ENCODE measurements around the gene SMIM41.

The SMIM41 gene

DNA sequence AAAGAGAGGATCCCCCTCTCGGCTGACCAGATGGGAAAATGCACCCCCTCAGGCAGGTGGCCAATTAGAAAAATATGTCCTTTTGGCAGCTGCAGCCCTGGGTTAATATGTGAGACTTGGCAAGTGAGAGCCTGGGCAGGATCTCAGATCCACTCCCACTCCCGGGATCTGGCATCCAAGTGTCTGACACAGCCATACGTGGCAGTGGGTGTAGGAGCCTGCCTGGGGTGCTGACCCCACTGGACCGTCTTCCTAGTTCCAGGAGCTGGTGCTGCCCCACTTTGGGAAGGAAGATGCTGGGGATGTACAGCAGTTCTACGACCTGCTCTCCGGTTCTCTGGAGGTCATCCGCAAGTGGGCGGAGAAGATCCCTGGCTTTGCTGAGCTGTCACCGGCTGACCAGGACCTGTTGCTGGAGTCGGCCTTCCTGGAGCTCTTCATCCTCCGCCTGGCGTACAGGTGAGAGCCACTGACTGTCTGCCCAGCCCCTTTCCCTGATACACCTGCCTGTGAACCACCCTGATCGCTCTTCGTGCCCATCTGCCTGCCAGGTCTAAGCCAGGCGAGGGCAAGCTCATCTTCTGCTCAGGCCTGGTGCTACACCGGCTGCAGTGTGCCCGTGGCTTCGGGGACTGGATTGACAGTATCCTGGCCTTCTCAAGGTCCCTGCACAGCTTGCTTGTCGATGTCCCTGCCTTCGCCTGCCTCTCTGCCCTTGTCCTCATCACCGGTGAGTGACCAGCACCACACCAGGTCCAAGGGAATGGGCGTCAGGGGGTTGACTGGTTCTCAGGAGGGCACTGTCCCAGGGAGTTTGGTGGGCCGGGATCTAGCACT, 22.5 kb upstream of the SMIM41 start:
- no peak for DNase-seq
- Mint-ChIP-seq H3K36me3 (ENCODE audit: low read depth) (peaks cover 44% of the 10 kb centered on the region), H3K27me3 (no peaks in the 10 kb centered on the region), H3K4me1 (peaks cover 18% of the 10 kb centered on the region), H3K4me3 (no peak overlapping the region), H3K9me3 (no peaks in the 10 kb centered on the region), H3K27ac (no peak overlapping the region)
- ATAC-seq = no peak

DNA sequence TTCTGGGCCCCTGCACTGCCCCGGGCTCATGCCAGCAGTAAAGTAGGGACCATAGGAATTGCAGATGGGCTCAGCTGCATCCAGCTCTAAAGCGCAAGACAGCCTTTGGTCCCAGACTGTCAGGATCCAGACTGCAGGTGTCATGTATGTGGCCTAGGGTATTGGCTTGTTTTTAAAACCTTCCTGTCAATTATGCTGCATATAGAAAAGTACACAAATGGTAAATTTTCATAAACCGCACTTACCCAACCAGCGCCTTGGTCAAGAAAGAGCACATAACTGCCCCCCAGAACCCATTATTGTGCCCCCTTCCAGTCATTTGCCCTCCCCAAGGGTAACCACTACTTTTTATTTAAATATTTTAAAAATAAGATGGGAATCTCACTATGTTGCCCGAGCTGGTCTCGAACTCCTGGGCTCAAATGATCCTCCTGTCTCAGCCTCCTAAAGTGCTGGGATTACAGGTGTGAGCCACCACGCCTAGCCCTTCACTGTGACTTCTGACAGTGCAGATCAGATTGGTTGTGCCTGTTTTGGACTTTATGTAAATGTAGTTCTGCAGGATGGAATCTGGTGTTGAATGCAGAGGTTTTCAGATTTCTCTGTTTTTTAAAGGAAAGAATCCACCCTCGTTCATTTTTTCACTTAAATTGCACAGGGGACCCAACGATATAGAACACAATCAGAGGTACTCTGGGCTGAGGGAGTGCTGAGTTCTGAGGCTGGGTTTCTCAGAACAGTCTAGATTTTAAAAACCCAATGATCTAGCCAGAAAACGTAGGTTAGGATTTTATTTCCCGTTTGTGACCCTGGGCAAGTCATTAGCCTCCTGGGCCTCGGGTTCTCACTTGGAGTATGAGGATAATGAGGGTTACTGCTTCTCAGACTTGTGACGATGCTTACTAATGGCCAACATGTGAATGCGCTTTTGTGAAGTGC, 21.6 kb upstream of the SMIM41 start:
- H3K4me1 Mint-ChIP-seq = peaks cover 12% of the 10 kb centered on the region

DNA sequence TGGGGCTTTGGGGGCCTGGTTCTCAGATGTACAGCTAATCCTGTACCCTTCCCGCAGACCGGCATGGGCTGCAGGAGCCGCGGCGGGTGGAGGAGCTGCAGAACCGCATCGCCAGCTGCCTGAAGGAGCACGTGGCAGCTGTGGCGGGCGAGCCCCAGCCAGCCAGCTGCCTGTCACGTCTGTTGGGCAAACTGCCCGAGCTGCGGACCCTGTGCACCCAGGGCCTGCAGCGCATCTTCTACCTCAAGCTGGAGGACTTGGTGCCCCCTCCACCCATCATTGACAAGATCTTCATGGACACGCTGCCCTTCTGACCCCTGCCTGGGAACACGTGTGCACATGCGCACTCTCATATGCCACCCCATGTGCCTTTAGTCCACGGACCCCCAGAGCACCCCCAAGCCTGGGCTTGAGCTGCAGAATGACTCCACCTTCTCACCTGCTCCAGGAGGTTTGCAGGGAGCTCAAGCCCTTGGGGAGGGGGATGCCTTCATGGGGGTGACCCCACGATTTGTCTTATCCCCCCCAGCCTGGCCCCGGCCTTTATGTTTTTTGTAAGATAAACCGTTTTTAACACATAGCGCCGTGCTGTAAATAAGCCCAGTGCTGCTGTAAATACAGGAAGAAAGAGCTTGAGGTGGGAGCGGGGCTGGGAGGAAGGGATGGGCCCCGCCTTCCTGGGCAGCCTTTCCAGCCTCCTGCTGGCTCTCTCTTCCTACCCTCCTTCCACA, 20.7 kb upstream of the SMIM41 start:
- Mint-ChIP-seq H3K4me3 (no peak overlapping the region), H3K36me3 (ENCODE audit: low read depth) (peaks cover 33% of the 10 kb centered on the region), H3K9me3 (no peaks in the 10 kb centered on the region), H3K27me3 (no peaks in the 10 kb centered on the region), H3K27ac (no peak overlapping the region), H3K4me1 (peaks cover 6% of the 10 kb centered on the region)
- DNase-seq (no peak), ATAC-seq (no peak)

More for the DNA sequence above, 21.6 kb upstream of the SMIM41 start:
- Mint-ChIP-seq H3K27me3 (no peaks in the 10 kb centered on the region), H3K4me3 (no peak overlapping the region), H3K9me3 (no peaks in the 10 kb centered on the region), H3K27ac (no peak overlapping the region), H3K36me3 (ENCODE audit: low read depth) (peaks cover 36% of the 10 kb centered on the region)
- ATAC-seq (no peak), DNase-seq (no peak)

DNA sequence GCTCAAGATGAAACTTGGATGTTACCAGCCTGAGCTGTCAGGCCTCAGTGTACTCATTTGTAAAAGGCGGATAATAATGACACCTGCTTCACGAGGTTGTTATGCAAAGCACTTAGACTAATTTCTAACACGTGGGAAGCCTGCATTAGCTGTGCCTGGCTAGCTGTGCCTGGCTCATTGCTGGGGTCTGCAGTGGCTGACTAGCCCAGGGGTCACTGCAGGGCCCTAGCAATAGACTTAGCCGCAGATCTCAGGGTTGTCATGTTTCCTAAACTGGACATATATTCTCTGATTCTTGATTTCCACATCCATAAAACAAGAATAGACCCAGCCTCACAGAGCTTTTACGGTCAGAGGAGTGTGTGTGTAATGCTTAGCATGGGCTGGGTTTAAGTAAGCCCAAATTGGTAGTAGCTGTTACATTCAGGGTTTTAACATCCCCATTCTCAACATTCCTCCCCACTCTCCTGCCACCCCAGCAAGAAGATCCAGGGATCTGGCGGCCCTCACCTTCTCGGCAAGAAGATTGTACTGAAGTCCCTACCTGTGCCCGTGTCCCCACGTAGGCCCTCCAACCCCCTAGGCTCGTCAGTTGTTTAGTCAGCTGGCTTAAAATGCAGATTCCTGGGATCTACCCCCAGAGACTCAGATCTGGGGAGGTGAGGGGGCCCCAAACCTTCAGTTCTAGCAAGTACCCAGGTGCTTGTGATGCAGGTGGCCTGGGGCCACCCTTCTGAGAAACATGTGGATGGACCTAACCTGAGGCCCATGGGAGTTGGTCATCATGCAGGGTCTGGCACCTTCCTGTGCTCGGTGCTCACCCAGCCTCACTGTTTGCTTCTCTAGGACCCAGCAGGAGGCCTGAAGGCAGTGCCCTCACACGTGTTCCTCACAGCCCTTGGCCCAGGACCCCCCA, 19.7 kb upstream of the SMIM41 start:
- no peak for ATAC-seq
- H3K27ac Mint-ChIP-seq = no peak overlapping the region
- no peaks in the 10 kb centered on the region for H3K9me3 Mint-ChIP-seq
- H3K27me3 Mint-ChIP-seq = no peaks in the 10 kb centered on the region
- H3K36me3 Mint-ChIP-seq (ENCODE audit: low read depth) = peaks cover 31% of the 10 kb centered on the region
- H3K4me1 Mint-ChIP-seq = peaks cover under 1% of the 10 kb centered on the region
- no peak for DNase-seq
- no peak overlapping the region for H3K4me3 Mint-ChIP-seq

DNA sequence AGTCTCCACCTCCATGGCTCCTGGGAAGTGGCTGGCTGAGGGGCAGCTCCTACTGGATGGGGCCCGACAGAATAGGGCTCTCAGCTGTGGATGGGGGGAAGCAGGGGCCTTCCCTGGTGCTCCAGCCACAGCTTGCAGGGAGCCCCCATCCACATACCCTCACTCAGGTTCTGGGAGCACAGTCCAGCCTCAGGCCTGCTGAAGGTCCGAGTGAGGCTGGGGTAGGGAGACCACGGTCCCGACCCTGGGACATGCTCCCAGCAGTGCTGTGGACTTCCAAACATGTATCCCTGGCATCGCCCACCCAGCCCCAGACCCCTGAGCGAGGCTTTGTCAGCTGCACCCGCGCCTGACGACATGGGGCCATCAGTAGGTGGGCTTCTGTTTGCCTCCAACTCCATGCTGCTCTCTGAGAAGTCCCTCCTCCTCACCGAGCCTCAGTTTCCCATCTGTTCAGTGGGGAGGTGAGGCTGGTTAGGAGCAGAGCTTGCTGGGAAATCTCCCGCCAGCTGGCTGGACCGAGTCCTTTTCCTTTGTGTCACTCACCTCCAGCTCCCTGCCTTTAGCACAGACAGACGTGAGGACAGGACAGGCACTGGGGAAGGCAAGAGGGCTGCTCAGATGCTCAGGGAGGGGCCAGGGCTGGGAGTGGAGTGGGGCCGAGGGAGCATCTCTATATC, 18.9 kb upstream of the SMIM41 start:
- no peak overlapping the region for H3K27ac Mint-ChIP-seq
- DNase-seq = no peak
- no peak overlapping the region for H3K4me3 Mint-ChIP-seq
- no peaks in the 10 kb centered on the region for H3K4me1 Mint-ChIP-seq
- no peaks in the 10 kb centered on the region for H3K9me3 Mint-ChIP-seq
- peaks cover 25% of the 10 kb centered on the region for H3K36me3 Mint-ChIP-seq (ENCODE audit: low read depth)
- H3K27me3 Mint-ChIP-seq = no peaks in the 10 kb centered on the region
- peak; percentile 18 for ATAC-seq

DNA sequence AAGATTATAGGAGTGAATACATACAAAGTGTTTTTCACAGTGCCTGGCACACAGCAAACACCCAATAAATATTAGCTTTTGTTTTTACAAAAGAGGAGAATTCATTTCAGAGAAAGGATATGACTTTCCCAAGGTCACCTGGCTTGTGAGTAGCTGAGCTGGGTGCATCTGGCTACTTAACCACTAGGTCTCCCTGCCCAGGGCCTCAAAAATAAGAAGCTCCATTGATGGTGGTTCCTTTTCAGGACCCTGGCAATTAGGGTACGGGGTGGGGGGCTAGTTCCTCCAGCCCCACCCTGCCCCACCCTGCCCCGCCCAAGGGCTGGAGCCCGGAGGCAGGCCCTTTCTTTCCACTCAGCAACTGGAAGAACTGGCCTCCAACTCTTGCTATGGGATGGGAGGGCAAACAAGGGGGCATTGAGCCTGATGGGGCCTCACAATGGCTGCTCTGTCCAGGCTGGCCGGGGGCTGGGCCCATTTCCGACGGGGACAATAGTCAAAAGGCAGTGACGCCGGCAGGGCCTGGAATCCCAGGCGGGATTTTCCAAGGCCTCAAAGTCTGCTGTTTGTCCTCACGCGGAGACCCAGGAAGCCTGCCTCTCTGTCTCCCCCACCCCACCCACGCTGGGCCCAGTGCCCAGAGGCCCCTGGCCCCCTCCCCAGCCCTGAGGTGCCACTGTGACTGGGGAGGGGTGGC, 17.9 kb upstream of the SMIM41 start:
- peaks cover 21% of the 10 kb centered on the region for H3K36me3 Mint-ChIP-seq (ENCODE audit: low read depth)
- H3K9me3 Mint-ChIP-seq = no peaks in the 10 kb centered on the region
- no peak overlapping the region for H3K4me3 Mint-ChIP-seq
- DNase-seq (no peak), ATAC-seq (no peak)
- no peaks in the 10 kb centered on the region for H3K27me3 Mint-ChIP-seq
- H3K27ac Mint-ChIP-seq = no peak overlapping the region
- peaks cover 3% of the 10 kb centered on the region for H3K4me1 Mint-ChIP-seq

DNA sequence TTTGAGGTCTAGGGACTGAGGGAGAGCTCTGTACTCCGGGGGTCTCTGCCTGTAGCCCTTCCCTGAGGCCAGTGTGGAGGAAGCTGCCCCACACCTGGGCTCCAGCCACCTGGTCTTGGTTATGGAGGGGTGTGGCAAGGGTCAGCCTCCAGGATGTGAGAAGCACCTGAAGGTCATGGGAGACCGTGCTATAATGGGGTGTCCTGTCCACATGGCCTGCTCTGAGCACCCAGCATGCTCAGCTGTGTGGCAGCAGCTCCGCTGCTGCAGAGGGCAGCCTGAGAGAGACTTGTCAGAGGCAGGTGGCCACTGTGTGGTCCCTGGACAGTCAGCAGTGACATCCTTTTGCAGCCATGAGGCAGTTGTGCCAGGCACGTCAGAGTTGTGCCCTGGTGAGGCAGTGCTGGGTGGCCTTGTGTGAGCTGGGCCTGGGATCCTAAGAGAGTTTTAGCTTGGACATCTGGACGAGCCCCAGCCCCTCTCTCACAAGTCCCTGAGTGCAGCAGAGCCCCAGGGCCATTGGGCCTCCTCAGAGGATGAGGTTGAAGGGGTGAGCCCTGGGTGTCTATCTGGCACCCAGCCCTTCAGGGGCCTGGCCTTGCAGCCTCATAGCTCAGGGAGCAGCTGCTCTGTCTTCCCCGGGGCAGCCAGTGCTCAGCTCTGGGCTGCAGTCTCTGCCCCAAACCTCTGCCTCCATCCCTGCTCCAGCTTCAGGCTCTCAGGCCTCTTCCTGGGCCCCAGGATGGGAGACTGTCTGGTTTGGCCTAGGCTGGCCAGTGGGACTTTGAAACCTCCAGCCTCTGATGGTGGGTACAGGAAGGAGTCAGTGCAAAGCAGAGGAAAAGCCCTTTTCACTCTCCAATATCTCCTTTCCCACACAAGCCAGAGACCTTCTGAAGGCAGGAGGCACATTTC, 17.1 kb upstream of the SMIM41 start:
- peaks cover 6% of the 10 kb centered on the region for H3K4me1 Mint-ChIP-seq

DNA sequence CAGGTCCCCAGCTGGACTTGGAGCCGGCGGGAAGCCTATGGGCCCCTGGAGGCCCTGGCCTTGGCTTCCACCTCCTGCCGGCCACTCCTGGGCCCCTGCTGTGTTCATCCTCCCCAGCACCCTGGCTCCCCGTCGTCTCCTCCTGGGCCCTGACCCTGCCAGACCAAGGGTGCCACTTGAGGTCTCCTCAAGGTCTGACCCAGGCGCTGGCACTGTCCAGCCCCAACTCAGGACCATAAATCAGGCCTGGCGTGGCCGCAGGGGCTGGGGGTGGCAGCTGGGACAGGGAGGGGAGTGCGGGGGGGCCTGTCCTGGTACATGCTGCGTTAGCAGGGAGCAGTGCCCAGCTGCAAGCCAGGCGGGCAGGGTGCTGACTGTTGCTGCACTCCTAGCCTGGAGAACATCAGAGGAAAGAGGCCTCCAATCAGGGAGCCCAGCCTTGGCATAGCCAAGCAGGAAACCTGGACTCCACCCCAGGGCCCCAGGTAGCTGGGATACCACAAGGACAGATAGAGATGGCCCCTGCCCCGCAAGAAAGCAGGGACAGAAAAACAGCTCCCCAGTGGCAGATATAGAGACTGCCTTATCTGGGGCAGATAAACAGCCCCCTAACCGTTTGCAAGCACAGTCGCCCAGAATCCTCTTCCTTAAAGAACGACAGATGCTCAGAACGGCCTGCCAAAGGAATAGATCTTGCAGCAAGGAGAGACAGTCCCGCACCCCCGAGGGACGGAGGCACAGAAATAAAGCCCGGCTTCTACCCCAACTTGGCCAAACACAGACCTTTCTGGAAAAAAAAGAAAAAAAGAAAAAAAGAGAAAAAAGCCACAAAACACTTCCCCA, 16.2 kb upstream of the SMIM41 start:
- no peak overlapping the region for H3K4me3 Mint-ChIP-seq
- DNase-seq (no peak), ATAC-seq (no peak)
- H3K27me3 Mint-ChIP-seq = no peaks in the 10 kb centered on the region
- H3K9me3 Mint-ChIP-seq = no peaks in the 10 kb centered on the region
- peaks cover 6% of the 10 kb centered on the region for H3K4me1 Mint-ChIP-seq
- H3K27ac Mint-ChIP-seq = no peak overlapping the region
- H3K36me3 Mint-ChIP-seq (ENCODE audit: low read depth) = peaks cover 10% of the 10 kb centered on the region

More for the DNA sequence above, 17.1 kb upstream of the SMIM41 start:
- ATAC-seq (no peak), DNase-seq (no peak)
- Mint-ChIP-seq H3K4me3 (no peak overlapping the region), H3K27me3 (no peaks in the 10 kb centered on the region), H3K9me3 (no peaks in the 10 kb centered on the region), H3K27ac (no peak overlapping the region), H3K36me3 (ENCODE audit: low read depth) (peaks cover 16% of the 10 kb centered on the region)

DNA sequence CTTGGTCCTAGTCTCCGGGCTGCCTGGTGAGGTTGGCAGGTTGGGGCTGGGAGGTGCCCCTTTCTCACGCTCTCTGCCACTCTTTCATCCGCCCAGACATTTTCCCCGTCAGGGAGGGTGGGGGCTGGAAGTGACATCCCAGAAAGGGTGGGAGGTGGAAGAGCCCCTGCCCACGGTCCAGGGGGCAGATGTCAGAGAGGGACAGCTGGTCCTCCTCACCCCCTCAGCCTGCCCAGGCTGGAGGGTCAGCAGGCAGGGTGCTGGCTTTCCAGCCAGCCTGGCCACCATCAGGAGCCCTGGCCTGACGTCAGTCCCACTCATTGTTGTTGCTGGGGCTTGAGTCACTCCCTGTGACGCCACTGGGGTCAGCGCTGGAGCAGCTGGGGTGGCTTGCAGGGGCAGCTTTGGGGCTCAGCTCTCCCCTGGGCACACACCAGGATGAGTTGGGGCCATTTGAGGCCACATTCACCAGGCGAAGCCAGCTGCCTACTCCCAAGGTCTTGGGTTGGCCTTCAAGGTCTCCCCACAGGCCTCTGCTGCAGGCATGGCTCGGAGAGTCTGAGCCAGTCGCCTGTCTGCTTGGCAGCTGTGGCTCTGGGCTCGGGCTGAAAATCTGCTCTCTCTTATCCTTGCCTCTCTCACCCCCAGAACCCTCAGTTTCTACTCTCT, 15.4 kb upstream of the SMIM41 start:
- H3K4me3 Mint-ChIP-seq = no peak overlapping the region

DNA sequence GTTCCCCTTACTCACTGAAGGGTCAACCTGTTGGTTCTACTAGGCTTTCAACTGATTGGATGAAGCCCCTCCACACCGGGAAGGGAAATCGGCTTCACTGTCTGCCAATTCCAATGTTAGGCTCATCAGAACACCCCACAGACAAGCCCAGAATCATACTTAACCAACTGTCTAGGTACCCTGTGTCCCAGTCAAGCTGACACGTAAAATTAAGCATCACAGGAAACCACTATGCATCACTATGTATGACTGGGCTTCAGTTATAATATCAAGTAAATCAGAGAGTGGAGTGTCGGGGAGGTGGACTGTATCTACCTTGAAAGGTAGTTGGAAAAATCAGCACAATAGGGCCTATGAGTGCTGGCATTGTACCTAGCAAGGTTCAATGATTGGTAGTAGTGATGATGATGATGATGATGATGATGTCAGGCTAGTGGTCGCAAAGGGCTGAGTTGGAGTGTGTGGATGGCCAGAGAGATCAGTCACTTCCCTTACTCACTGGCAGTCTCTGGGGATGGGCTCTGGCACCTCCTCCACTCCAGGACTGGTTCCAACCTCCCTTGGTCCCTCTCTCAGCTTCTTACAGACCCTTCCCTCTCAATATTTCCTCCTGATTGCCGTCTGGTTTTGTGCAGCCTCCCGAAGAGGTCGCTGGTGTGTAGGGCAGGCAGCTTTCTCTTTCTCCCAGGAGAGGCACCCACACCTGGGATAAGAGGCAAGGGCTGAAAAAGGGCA, 13.0 kb upstream of the SMIM41 start:
- H3K4me1 Mint-ChIP-seq = peaks cover 29% of the 10 kb centered on the region
- H3K4me3 Mint-ChIP-seq = no peak overlapping the region
- no peak overlapping the region for H3K27ac Mint-ChIP-seq

More for the DNA sequence above, 15.4 kb upstream of the SMIM41 start:
- H3K36me3 Mint-ChIP-seq (ENCODE audit: low read depth) = peaks cover 6% of the 10 kb centered on the region
- H3K27me3 Mint-ChIP-seq = no peaks in the 10 kb centered on the region
- ATAC-seq (no peak), DNase-seq (no peak)
- H3K27ac Mint-ChIP-seq = no peak overlapping the region
- peaks cover 9% of the 10 kb centered on the region for H3K4me1 Mint-ChIP-seq
- no peaks in the 10 kb centered on the region for H3K9me3 Mint-ChIP-seq

DNA sequence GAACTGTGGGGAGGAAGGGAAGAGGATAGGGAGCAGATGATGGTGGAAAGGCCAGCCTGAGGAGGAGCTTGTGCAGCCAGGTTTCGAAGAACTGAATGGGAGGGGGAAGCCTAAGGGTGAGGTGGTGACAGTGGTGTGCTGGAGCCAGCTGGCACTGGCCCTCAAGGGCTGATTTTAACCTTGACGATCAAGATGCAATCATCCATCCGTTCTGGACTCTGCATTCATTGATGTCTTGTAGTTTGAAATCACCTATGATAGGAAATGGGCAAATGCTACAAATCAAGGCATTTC, 12.5 kb upstream of the SMIM41 start:
- DNase-seq = no peak
- Mint-ChIP-seq H3K9me3 (no peaks in the 10 kb centered on the region), H3K4me3 (no peak overlapping the region), H3K4me1 (peaks cover 32% of the 10 kb centered on the region), H3K27me3 (no peaks in the 10 kb centered on the region), H3K27ac (no peak overlapping the region), H3K36me3 (ENCODE audit: low read depth) (peaks cover 2% of the 10 kb centered on the region)
- no peak for ATAC-seq

More for the DNA sequence above, 13.0 kb upstream of the SMIM41 start:
- Mint-ChIP-seq H3K27me3 (no peaks in the 10 kb centered on the region), H3K36me3 (ENCODE audit: low read depth) (peaks cover 2% of the 10 kb centered on the region), H3K9me3 (no peaks in the 10 kb centered on the region)
- ATAC-seq (peak; percentile 27), DNase-seq (no peak)
